HG03342 (cell line): ENCODE data around the gene KLRC2.
"Not testable (repeated sequence)": the region's sequence is repeated elsewhere in the genome, so short reads cannot be mapped to it uniquely, and the experiment has no call there.

Experiments used
- ATAC-seq: cut with Tn5 transposase; IDR thresholded peaks from one replicate; pipeline ENCODE4 v1.9.1; 2021; ENCODE audit warnings: mild to moderate bottlenecking, moderate library complexity; ENCODE audit not compliant: unreplicated experiment

KLRC2 gene

GRCh38 chr12:10435816-10436215 lies at the start of gene KLRC2:
KLRC2 (minus strand) TSS chr12:10436010; CDS start chr12:10435986, 24 bp downstream.
- not testable (repeated sequence) for ATAC-seq

- not testable (repeated sequence) for ATAC-seq
Measured at GRCh38 chr12:10481901-10482300, 46.1 kb upstream of the KLRC2 start.

GRCh38 chr12:10472808-10473207 lies 37.0 kb upstream of the KLRC2 start:
- not testable (repeated sequence) for ATAC-seq

GRCh38 chr12:10469701-10470100 lies 33.9 kb upstream of the KLRC2 start:
- ATAC-seq, result no peak

GRCh38 chr12:10466311-10466710 lies 30.5 kb upstream of the KLRC2 start:
- no peak for ATAC-seq

- ATAC-seq, result no peak
Measured at GRCh38 chr12:10457760-10458159, 21.9 kb upstream of the KLRC2 start.

GRCh38 chr12:10456856-10457255 lies 21.0 kb upstream of the KLRC2 start:
- ATAC-seq, result no peak

- ATAC-seq, result no peak
Measured at GRCh38 chr12:10455766-10456165, 20.0 kb upstream of the KLRC2 start.

GRCh38 chr12:10454531-10454930 lies 18.7 kb upstream of the KLRC2 start:
- no peak for ATAC-seq

GRCh38 chr12:10453156-10453555 lies 17.3 kb upstream of the KLRC2 start, which contains the start of gene KLRC1:
KLRC1 (minus strand) TSS chr12:10453377; CDS start chr12:10451156, 2,221 bp downstream.
- no peak for ATAC-seq

GRCh38 chr12:10448236-10448635 lies 12.4 kb upstream of the KLRC2 start:
- no peak for ATAC-seq

GRCh38 chr12:10446052-10446451 lies 10.2 kb upstream of the KLRC2 start:
- not testable (repeated sequence) for ATAC-seq

GRCh38 chr12:10441144-10441543 lies 5.3 kb upstream of the KLRC2 start:
- not testable (repeated sequence) for ATAC-seq

GRCh38 chr12:10439608-10440274 lies 3.9 kb upstream of the KLRC2 start:
- not testable (repeated sequence) for ATAC-seq

- not testable (repeated sequence) for ATAC-seq
Measured at GRCh38 chr12:10437601-10438000, 1.8 kb upstream of the KLRC2 start.

GRCh38 chr12:10430623-10431022 lies 5.2 kb downstream of the KLRC2 start:
- ATAC-seq, result not testable (repeated sequence)

- ATAC-seq, result not testable (repeated sequence)
Measured at GRCh38 chr12:10425938-10426337, 9.9 kb downstream of the KLRC2 start.

GRCh38 chr12:10424260-10424899 lies 11.4 kb downstream of the KLRC2 start:
- not testable (repeated sequence) for ATAC-seq

GRCh38 chr12:10422159-10422558 lies 13.7 kb downstream of the KLRC2 start:
- not testable (repeated sequence) for ATAC-seq

GRCh38 chr12:10420334-10420733 lies 15.5 kb downstream of the KLRC2 start, which contains the start of gene KLRC3:
KLRC3 (minus strand) TSS chr12:10420595; CDS start chr12:10420550, 45 bp downstream.
- ATAC-seq, result not testable (repeated sequence)

GRCh38 chr12:10409392-10409791 lies 26.4 kb downstream of the KLRC2 start, which contains the start of gene KLRC4:
KLRC4 (minus strand) TSS chr12:10409757; CDS start chr12:10409575, 182 bp downstream.
- no peak for ATAC-seq

- no peak for ATAC-seq
Measured at GRCh38 chr12:10408842-10409241, 27.0 kb downstream of the KLRC2 start.
